ENCODE measurements around the gene IL26.
"Not testable (repeated sequence)": the region's sequence is repeated elsewhere in the genome, so short reads cannot be mapped to it uniquely, and the experiment has no call there.

Gene IL26

DNA sequence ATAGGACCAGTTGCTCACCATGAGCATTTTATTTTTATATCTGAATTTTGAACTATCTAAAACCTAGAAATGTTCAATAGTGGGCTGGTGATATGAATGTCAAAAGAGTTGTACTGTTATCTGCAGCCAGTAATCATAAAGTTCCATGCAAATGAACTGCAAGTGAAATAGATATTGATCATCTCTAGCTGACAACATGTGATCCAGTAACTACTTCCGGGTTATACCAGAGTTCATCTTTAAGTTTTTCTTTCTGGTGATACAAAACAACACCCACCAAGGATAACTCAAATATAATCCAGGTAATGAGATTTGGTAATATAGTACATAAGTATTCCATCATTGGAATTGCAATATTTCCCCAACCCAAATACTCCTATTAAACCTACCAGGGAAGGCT is 4.1 kb downstream of the IL26 start:
- no peaks in the 10 kb centered on the region for H3K9me3 ChIP-seq (ENCODE audit: control insufficient read depth, insufficient read depth, low read length)
- H3K9ac ChIP-seq (ENCODE audit: low read depth, low read length) = no peak overlapping the region
- no peak overlapping the region for H3K4me3 ChIP-seq (ENCODE audit: low read depth, low read length)
- H3K36me3 ChIP-seq (ENCODE audit: control insufficient read depth, insufficient read depth, low read length) = no peaks in the 10 kb centered on the region
- H3K4me1 ChIP-seq (ENCODE audit: control insufficient read depth, insufficient read depth, low read length) = no peaks in the 10 kb centered on the region
- no peaks in the 10 kb centered on the region for H3K27me3 ChIP-seq (ENCODE audit: control insufficient read depth, insufficient read depth, low read length)

DNA sequence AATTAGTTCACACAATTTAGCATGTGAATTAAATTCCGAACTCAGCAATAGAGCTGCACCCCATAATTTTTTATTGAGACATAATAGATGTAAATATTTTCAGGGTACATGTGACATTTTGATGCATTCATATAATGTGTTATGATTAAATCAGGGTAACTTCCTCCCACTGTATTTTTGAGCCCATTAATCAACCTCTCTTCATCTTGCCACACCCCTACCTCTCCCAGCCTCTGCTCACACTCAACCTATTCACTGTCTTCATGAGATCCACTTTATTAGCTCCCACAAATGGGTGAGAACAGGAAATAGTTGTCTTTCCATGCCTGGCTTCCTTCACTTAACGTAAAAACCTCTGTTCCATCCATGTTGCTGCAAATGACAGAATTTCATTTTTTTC is 14.7 kb downstream of the IL26 start:
- Histone ChIP-seq H3K9me3 (ENCODE audit: control insufficient read depth, insufficient read depth, low read length) (no peaks in the 10 kb centered on the region), H3K36me3 (ENCODE audit: control insufficient read depth, insufficient read depth, low read length) (no peaks in the 10 kb centered on the region), H3K27me3 (ENCODE audit: control insufficient read depth, insufficient read depth, low read length) (no peaks in the 10 kb centered on the region), H3K4me1 (ENCODE audit: control insufficient read depth, insufficient read depth, low read length) (no peaks in the 10 kb centered on the region), H3K4me3 (ENCODE audit: low read depth, low read length) (no peak overlapping the region), H3K9ac (ENCODE audit: low read depth, low read length) (no peak overlapping the region)

DNA sequence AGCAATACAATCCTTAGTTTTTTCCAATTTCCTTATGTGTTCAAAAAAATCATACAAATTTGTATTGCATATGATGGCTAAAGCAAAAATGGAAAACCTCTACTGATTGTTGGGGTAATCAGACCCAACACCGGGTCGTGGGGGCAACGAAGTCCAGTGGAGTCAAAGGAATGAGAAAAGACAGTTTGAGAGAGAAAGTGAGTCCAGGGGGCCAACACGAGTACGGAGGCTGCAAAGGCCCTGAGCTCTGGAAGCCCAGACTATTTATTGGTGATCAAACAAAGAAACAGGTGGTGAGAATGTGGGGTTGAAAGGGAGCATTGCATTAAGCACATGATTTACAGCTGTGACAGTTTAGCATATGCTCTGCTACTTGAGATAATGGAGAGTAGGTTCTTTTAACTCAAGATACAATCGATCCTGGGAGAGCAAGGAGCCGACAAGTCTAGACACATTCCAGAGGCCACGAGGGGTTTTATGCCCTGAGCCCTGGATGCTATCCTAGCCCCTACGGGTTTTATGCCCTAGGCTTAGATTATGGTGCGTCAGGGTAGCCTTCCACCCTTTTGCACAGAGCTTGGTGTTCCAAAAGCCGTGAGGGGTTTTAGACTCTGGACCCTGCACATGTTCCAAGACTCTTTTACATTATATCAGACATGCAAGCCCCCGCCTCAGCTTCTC is 16.4 kb downstream of the IL26 start:
- H3K27me3 ChIP-seq (ENCODE audit: control insufficient read depth, insufficient read depth, low read length); H3K4me3 ChIP-seq (ENCODE audit: low read depth, low read length); H3K36me3 ChIP-seq (ENCODE audit: control insufficient read depth, insufficient read depth, low read length); H3K9me3 ChIP-seq (ENCODE audit: control insufficient read depth, insufficient read depth, low read length); H3K4me1 ChIP-seq (ENCODE audit: control insufficient read depth, insufficient read depth, low read length); H3K9ac ChIP-seq (ENCODE audit: low read depth, low read length): not testable (repeated sequence)

DNA sequence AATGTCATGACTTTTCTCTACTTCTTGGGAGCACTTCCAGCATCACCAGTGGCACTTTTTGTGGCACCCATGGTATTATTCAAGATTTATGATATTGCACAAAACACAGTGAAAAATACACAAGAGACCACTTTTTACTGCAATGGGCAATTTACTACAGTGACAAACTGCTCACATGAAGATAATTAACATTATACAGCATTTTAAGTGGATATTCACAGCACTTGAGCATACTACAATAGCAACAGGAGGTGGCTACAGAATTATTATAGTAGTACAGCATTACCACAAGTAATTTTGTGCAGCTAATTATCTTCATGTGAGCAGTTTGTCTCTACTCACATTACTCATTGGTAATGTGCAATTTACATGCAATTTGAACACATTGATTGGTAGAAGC is 18.3 kb downstream of the IL26 start:
- H3K9ac ChIP-seq (ENCODE audit: low read depth, low read length) = no peak overlapping the region
- no peaks in the 10 kb centered on the region for H3K36me3 ChIP-seq (ENCODE audit: control insufficient read depth, insufficient read depth, low read length)
- H3K27me3 ChIP-seq (ENCODE audit: control insufficient read depth, insufficient read depth, low read length) = no peaks in the 10 kb centered on the region
- H3K4me1 ChIP-seq (ENCODE audit: control insufficient read depth, insufficient read depth, low read length) = no peaks in the 10 kb centered on the region
- H3K4me3 ChIP-seq (ENCODE audit: low read depth, low read length) = no peak overlapping the region
- no peaks in the 10 kb centered on the region for H3K9me3 ChIP-seq (ENCODE audit: control insufficient read depth, insufficient read depth, low read length)

DNA sequence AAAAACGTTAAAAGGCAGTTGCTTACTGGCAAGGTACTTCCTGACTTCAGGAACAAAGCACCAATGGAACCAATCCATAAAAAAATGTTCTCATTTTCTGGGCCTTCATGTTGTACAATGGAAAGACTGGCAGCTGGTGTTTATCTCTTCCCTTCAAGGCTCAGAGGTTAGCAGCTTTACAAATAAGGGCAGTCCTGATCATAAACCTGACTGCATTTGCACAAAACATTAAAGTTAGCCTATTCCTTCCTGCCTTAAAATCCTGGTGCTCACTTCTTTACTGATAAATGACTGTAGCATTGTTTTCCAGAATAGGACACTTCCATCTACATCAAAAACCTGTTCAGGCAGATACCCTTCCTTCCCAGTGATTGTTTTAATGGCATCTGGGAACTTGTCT is 19.2 kb downstream of the IL26 start:
- H3K4me3 ChIP-seq (ENCODE audit: low read depth, low read length) = no peak overlapping the region
- H3K36me3 ChIP-seq (ENCODE audit: control insufficient read depth, insufficient read depth, low read length) = no peaks in the 10 kb centered on the region
- no peak overlapping the region for H3K9ac ChIP-seq (ENCODE audit: low read depth, low read length)
- no peaks in the 10 kb centered on the region for H3K9me3 ChIP-seq (ENCODE audit: control insufficient read depth, insufficient read depth, low read length)
- no peaks in the 10 kb centered on the region for H3K4me1 ChIP-seq (ENCODE audit: control insufficient read depth, insufficient read depth, low read length)
- H3K27me3 ChIP-seq (ENCODE audit: control insufficient read depth, insufficient read depth, low read length) = no peaks in the 10 kb centered on the region

DNA sequence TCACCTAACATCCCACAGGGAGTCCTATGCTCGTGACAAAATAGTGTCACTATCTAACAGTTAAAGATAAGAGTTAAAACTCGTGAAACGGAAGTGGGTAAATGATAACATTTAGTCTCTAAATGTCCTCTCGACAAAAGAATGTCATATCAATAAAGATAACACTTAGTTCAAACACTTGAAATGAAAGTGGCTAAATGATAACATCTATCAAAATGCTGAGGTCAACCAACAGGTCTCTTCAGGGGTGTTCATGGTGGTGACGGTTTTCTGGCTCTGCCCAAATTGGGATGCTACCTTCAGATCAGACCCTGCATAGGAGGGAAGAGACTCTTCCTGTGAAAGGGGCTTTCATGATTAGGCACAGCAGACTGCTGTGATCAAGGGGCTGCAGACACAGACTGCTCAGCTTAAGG is 22.1 kb downstream of the IL26 start:
- Histone ChIP-seq H3K4me1 (ENCODE audit: control insufficient read depth, insufficient read depth, low read length) (peaks cover 2% of the 10 kb centered on the region), H3K27me3 (ENCODE audit: control insufficient read depth, insufficient read depth, low read length) (no peaks in the 10 kb centered on the region), H3K9ac (ENCODE audit: low read depth, low read length) (no peak overlapping the region), H3K36me3 (ENCODE audit: control insufficient read depth, insufficient read depth, low read length) (no peaks in the 10 kb centered on the region), H3K4me3 (ENCODE audit: low read depth, low read length) (no peak overlapping the region), H3K9me3 (ENCODE audit: control insufficient read depth, insufficient read depth, low read length) (no peaks in the 10 kb centered on the region)

DNA sequence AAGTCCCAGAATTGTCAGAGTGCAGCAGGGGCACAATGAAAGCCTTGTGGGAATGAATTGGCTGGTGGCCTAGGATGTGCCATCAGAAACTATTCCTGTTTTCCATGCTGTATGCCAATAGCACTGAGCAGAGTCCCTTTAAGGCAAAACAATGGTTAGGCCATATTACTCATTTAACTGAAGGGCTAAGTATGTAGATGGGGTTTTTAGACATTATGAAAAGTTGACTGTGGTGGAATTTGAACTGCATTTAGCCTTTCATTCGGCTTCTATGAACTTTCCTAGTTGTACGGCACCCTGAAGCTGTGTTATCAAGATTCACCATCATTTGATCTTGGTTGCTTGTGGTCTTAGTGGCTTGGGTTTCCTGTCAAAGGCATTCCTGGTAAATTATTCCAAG is 24.8 kb downstream of the IL26 start:
- Histone ChIP-seq H3K36me3 (ENCODE audit: control insufficient read depth, insufficient read depth, low read length) (no peaks in the 10 kb centered on the region), H3K27me3 (ENCODE audit: control insufficient read depth, insufficient read depth, low read length) (no peaks in the 10 kb centered on the region), H3K9me3 (ENCODE audit: control insufficient read depth, insufficient read depth, low read length) (no peaks in the 10 kb centered on the region), H3K9ac (ENCODE audit: low read depth, low read length) (no peak overlapping the region), H3K4me1 (ENCODE audit: control insufficient read depth, insufficient read depth, low read length) (peaks cover 2% of the 10 kb centered on the region), H3K4me3 (ENCODE audit: low read depth, low read length) (no peak overlapping the region)

DNA sequence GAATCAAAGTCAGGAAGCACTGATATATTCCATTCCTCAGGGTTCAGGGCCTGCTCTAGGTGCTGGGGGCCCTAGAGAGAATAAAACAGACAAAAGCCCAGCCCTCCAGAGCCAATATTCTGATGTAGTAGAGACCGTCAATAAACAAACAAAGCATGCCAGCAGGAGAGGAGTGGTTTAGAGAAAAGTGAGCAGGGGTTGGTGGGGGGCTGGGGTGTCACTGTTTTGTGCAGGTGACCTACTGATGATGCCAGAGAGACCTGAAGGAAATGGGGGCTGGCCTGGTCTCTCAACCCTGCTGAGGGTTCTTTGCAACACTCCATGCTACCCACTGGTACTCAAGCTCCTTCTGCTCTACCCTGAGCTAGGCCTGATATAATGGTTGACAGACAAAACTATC is 26.5 kb downstream of the IL26 start:
- H3K27me3 ChIP-seq (ENCODE audit: control insufficient read depth, insufficient read depth, low read length) = no peaks in the 10 kb centered on the region
- H3K9me3 ChIP-seq (ENCODE audit: control insufficient read depth, insufficient read depth, low read length) = no peaks in the 10 kb centered on the region
- no peak overlapping the region for H3K4me3 ChIP-seq (ENCODE audit: low read depth, low read length)
- H3K36me3 ChIP-seq (ENCODE audit: control insufficient read depth, insufficient read depth, low read length) = no peaks in the 10 kb centered on the region
- peaks cover 2% of the 10 kb centered on the region for H3K4me1 ChIP-seq (ENCODE audit: control insufficient read depth, insufficient read depth, low read length)
- H3K9ac ChIP-seq (ENCODE audit: low read depth, low read length) = no peak overlapping the region

DNA sequence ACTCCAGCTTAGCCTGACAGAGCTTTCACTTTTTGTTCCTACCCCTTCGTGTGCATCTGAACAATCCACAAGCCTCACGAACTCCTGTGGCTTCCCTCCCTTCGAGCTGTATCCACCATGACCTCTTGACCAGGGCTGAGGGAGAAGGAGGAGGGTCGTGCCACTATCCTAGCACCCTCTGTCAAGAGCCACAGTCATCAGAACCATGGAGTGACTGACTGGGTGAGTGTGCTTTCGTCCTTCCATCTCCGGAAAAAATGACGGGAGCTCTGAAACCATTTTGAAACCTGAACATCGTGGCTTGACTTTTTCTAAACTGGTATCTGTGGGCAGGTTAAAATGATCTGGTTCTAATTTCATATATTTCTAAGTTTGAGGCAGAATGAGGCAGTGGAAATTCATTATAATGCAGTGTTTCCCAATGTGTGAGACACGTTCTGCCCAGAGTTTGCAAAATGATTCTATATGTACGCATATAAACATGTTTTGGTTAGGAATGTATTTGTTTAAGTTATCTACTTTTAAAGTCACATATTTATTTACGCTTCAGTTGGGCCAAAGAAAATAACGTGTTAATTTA is 27.0 kb downstream of the IL26 start:
- H3K4me3 ChIP-seq (ENCODE audit: low read depth, low read length) = no peak overlapping the region
- no peaks in the 10 kb centered on the region for H3K36me3 ChIP-seq (ENCODE audit: control insufficient read depth, insufficient read depth, low read length)
- H3K9ac ChIP-seq (ENCODE audit: low read depth, low read length) = no peak overlapping the region
- no peaks in the 10 kb centered on the region for H3K27me3 ChIP-seq (ENCODE audit: control insufficient read depth, insufficient read depth, low read length)
- H3K4me1 ChIP-seq (ENCODE audit: control insufficient read depth, insufficient read depth, low read length) = peaks cover 2% of the 10 kb centered on the region
- no peaks in the 10 kb centered on the region for H3K9me3 ChIP-seq (ENCODE audit: control insufficient read depth, insufficient read depth, low read length)

DNA sequence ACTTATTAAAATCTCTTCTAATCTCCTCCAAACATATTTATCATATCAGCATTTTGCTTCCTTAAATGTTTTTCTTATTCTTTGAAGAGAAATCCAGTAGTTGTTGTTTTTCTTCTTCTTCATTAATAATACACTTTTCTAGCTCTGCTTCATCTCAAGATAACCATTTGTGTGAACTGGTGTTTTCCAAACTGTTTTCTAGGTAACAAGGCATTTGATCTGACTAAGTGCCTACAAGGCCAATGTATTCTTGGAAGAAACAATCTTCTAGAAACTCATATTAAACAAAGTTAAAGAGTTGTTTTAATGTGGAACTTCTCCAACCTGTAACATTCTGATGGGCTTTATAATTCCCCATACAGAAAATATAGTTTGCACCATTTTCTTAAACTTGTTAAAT is 35.3 kb downstream of the IL26 start:
- Histone ChIP-seq H3K4me1 (ENCODE audit: control insufficient read depth, insufficient read depth, low read length) (no peaks in the 10 kb centered on the region), H3K27me3 (ENCODE audit: control insufficient read depth, insufficient read depth, low read length) (no peaks in the 10 kb centered on the region), H3K4me3 (ENCODE audit: low read depth, low read length) (no peak overlapping the region), H3K9me3 (ENCODE audit: control insufficient read depth, insufficient read depth, low read length) (no peaks in the 10 kb centered on the region), H3K36me3 (ENCODE audit: control insufficient read depth, insufficient read depth, low read length) (no peaks in the 10 kb centered on the region), H3K9ac (ENCODE audit: low read depth, low read length) (no peak overlapping the region)

DNA sequence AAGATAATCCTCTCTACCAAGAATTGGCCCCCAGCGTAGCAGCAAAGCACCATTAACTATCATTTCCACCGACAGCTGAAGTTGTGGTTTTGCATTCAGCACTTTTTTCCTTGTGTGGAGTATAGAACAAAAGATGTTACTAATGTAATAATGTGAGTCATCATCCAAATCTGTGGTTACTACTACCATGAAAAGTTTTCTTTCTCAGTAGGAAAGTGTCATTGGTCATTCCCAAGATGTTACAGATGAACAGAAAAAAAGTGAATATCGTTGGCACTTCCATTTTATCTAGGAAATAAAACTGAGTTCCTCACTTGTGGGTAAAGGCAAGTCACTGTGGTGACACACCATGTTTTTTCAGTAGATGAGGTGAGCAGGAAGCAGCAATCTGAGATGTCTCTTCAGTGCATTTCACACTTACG is 35.8 kb downstream of the IL26 start:
- Histone ChIP-seq H3K9ac (ENCODE audit: low read depth, low read length) (no peak overlapping the region), H3K9me3 (ENCODE audit: control insufficient read depth, insufficient read depth, low read length) (no peaks in the 10 kb centered on the region), H3K36me3 (ENCODE audit: control insufficient read depth, insufficient read depth, low read length) (no peaks in the 10 kb centered on the region), H3K27me3 (ENCODE audit: control insufficient read depth, insufficient read depth, low read length) (no peaks in the 10 kb centered on the region), H3K4me3 (ENCODE audit: low read depth, low read length) (no peak overlapping the region), H3K4me1 (ENCODE audit: control insufficient read depth, insufficient read depth, low read length) (no peaks in the 10 kb centered on the region)

DNA sequence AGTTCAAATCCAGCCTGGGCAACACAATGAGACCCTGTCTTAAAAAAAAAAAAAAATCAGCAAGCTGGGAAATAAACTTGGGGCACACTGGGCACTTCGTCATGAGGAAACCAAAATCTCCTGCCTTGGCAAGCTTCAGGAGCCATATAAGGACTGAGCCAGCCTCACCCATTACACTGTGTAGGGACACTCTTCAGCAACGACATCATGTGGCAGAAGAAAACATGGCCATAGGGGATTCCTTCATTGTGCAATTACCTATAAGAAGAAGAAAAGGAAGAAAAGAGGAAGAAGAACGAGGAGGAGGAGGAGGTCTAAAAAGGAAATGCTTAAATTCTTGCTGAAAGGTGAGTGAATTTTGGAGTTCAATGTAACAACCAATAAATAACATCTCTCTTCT is 40.0 kb downstream of the IL26 start:
- Histone ChIP-seq H3K9ac (ENCODE audit: low read depth, low read length) (no peak overlapping the region), H3K9me3 (ENCODE audit: control insufficient read depth, insufficient read depth, low read length) (no peaks in the 10 kb centered on the region), H3K4me1 (ENCODE audit: control insufficient read depth, insufficient read depth, low read length) (no peaks in the 10 kb centered on the region), H3K36me3 (ENCODE audit: control insufficient read depth, insufficient read depth, low read length) (no peaks in the 10 kb centered on the region), H3K27me3 (ENCODE audit: control insufficient read depth, insufficient read depth, low read length) (no peaks in the 10 kb centered on the region), H3K4me3 (ENCODE audit: low read depth, low read length) (no peak overlapping the region)

Data from iPS-15b (cell line).